G401.6 (cell line): Measurements from ENCODE around the gene PLAC8.
"Not testable (repeated sequence)": the region's sequence is repeated elsewhere in the genome, so short reads cannot be mapped to it uniquely, and the experiment has no call there.

Experiments
- FAIRE-seq: peaks from 2 replicates; lab custom pipeline; 2012; peaks lifted over from hg19 to GRCh38; lab: Jason Lieb, UNC

PLAC8 gene, protein sequence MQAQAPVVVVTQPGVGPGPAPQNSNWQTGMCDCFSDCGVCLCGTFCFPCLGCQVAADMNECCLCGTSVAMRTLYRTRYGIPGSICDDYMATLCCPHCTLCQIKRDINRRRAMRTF

DNA sequence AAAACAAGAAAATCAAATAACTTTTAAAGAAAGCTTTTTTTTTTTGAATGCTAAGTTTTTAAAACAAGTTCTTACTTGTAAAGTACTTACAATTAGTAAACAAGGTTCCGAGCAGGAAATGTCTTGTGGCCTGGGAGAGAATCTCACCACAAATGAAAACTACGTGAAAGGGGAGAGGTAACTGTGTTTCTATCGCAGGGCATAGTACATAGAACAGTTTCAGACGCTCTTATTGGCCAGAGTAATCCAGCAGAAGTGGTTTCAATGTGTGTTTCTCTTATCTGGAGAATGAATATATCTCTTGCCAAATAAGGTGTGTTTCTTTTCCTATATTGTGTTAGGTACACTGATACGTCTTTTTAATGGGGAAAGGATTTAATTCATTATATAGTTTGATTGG lies at the start of gene PLAC8:
Gene PLAC8 (minus strand): TSS at position 154 of the 400 bp plus-strand sequence. CDS start 6,808 bp downstream, outside the sequence.
- peak; percentile 98 for FAIRE-seq

- no peak for FAIRE-seq
These were observed 38.9 kb upstream of the PLAC8 start for GRCh38 chr4:83153417-83153816.

DNA sequence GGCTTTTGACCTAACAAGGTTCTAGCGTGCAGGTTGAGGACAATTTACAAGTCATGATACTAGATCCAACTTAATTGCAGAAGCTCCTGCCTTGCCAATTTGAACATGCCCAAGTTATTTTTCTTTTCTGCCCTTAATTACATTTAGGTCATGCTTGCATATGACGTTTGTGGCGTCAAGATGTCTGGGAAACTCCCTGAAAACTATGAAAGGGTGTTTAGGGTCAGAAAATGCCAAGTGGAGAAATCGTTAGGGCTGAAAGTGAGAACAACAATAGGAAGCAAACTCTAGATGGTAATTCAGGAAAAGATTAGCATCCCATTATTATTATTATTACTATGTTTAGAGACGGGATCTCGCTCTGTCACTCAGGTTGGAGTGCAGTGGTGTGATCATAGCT lies 38.2 kb upstream of the PLAC8 start:
- no peak for FAIRE-seq

GRCh38 chr4:83151651-83152050 lies 37.1 kb upstream of the PLAC8 start:
- no peak for FAIRE-seq

- no peak for FAIRE-seq
These were observed 36.3 kb upstream of the PLAC8 start for GRCh38 chr4:83150653-83151330.

DNA sequence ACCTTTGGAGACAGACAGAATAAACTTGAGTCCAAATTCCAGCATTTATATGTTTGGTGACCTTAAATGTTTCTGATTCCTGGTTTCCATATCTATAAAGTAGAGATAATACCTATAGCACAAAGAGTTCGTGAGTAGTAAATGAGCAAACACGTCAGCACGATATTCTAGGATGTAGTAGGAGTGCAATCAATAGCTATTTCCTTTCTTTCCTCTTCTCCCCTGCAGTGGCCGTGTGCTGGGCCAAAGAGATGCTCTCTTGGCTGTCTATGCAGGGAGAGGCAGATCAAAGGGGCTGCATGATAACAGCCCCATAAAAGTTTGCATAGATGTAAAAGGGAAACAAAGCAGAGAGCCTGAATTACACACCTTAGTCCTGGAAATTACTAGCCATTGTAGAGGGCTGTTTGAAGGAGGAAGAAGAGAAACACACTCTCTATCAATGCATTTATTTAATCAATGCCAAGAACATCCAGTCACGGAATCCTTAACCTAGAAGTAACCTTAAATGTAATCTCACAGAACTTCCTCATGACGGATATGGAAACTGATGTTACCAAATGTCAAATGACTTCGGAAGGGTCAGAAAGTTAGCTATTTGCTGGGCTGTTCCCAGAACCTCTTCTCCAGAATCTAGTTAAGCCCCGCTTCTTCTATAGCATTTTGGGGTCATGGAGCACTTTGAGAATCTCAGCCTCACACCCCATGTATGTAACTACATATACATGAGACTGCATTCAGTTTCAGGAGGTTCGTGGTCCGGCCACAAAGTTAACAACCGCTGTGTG lies 35.5 kb upstream of the PLAC8 start:
- no peak for FAIRE-seq

DNA sequence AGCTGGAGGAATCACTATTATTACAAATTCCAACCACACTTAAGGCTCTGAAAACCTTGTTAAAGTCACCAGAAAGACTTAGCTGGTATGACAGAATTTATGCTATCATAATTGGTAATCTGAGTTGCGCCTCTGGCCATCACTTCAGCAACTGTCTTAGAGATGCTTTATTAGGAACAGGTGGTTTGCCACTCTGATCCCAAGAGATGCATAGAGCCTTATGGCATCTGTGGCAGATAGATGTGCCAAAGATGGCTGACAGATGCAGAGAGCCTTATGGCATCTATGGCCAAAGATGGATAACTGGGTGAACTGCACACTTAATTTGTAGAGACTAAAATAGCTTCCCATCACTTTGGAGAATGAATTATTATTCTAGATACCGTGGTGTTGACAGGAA lies 32.3 kb upstream of the PLAC8 start:
- no peak for FAIRE-seq

DNA sequence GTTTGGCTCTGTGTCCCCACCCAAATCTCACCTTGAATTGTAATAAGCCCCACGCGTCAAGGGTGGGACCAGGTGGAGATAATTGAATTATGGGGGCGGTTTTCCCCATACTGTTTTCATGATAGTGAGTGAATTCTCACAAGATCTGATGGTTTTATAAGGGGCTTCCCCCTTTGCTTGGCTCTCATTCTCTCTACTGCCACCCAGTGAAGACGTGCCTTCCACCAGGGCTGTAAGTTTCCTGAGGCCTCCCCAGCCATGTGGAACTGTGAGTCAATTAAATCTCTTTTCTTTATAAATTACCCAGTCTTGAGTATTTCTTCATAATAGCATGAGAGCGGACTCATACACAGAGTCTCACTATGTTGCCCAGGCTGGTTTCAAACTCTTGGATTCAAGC lies 31.2 kb upstream of the PLAC8 start:
- not testable (repeated sequence) for FAIRE-seq

DNA sequence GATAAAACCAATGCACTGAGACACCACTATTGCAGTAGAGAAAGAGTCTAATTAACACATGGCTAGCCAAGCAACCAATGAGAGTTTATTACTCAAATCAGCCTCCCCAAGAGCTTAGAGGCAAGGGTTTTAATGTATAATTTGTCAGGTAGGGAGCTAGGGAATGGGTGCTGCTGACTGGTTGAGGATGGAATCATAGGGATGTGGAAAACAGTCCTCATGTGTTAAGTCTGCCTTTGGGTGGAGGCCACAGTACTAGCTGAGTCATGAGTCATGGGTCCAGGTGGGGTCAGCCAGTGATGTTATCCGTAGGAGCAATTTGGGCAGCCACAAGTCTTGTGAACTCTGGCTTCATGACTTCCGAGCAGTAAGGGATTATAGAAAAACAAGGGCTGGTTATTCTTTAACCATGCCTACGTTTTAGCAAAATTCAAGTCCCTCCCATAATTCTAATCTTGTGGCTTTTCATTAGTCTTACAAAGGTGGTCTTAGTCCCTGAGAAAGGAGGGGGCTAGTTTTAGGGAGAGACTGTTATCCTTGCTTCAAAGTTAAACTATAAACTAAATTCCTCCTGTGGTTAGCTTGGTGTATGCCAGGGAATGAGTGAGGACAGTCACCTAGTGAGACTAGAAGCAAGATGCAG lies 25.1 kb upstream of the PLAC8 start:
- FAIRE-seq, result no peak

- no peak for FAIRE-seq
These were observed 24.4 kb upstream of the PLAC8 start for GRCh38 chr4:83138946-83139345.

GRCh38 chr4:83132065-83132464 lies 17.5 kb upstream of the PLAC8 start:
- FAIRE-seq, result no peak

- FAIRE-seq, result no peak
These were observed 14.7 kb upstream of the PLAC8 start for GRCh38 chr4:83129264-83129663.

DNA sequence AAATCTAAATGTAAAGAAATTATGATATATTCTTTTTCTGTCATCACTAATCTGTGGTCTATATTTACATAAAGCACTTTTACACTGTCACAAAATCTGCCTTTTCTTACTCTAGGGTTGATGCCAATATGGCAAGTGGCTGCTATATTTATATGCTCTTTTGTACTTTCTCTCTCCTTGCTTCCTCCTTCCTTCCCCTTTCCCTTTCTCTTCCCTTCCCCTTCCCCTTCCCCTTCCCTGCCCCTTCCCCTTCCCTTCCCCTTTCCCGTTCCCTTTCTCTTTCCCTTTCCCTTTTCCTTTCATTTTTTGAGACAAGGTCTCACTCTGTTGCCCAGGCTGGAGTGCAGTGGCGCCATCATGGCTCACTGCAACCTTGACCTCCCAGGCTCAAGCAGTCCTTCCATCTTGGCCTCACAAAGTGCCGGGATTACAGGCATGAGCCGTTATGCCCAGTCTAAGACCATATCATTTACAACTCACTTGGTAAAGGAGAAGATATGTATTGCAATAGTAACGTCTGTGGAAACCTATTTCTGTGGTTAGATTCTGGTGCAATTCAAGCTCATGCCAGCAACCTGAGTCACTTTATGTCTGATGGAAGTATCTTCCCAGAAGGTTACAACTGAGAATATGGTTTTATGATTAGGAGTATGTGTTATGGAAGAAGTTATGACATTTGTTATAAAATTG lies 13.9 kb upstream of the PLAC8 start:
- no peak for FAIRE-seq

DNA sequence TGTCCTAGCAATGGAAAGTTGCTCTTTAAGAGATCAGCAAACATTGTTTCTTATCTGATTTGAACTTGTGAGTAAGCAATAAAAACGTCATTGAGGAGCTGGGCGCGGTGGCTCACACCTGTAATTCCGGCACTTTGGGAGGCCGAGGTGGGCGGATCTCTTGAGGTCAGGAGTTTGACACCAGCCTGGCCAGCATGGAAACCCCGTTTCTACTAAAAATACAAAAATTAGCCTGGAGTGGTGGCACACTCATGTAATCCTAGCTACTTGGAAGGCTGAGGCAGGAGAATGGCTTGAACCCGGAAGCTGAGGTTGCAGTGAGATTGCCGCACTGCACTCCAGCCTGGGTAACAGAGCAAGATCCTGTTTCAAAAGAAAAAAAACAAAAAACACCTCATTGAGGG lies 11.2 kb upstream of the PLAC8 start:
- no peak for FAIRE-seq

GRCh38 chr4:83124111-83124780 lies 9.7 kb upstream of the PLAC8 start:
- FAIRE-seq, result no peak

DNA sequence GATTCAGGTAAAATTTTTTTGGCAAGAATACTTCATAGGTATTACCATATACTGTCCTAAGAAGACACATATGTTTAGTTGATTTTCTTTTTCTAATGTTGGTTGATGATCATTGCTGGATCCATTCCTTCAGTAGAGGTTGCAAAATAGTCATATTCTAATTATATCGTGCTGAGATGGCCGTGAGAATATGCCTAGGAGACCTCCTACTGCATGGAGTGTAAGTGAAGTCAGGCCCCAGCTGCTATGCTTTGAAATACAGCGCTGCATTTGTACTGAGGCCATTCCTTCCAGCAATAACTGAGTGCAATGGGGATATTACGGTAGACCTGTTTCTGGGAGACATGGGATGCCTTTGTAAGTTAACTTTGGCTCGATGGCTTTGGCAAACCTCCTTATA lies 6.7 kb upstream of the PLAC8 start:
- no peak for FAIRE-seq

DNA sequence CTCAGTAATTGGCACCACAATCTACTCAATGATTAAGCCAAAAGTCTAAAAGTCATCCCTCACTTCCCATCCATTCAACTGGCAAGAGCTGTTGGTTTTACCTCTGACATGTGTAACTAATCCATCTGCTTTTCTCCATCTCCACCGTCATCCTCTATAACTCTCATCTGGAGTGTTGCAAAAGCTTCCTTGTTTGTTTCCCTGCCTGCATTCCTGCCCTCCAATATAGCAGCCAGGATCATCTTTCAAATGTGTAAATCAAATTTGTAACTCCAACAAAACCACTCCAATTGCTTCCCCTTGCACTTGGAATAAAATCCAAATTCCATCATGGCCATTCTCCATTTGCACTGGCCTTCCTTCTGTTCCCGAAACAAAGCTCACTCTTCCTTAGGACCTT lies 4.3 kb upstream of the PLAC8 start:
- no peak for FAIRE-seq

- no peak for FAIRE-seq
These were observed 1.2 kb upstream of the PLAC8 start for GRCh38 chr4:83115656-83116285.

DNA sequence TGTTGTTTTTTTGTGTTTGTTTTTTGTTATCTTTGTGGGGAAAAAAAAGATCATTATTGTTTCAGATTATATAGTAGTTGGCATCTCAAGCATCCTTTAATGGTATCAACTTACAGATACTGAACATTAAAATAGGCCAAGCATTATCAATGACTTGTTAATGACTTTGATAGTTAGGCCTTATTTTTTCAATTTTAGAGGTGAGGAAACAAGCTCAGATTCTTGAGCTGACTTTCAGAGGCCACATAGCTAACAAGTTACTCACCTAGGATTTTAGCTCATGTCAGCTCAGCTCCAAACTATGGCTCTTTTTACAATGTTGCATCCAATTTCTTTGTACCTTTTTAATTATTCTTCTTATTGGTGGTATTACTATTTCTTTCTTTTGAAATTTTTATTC lies 471 bp upstream of the PLAC8 start:
- no peak for FAIRE-seq

- no peak for FAIRE-seq
These were observed 1.1 kb downstream of the PLAC8 start for GRCh38 chr4:83113429-83113786.

GRCh38 chr4:83112678-83113428 lies 1.7 kb downstream of the PLAC8 start:
- FAIRE-seq, result peak; percentile 96
